CD14-positive monocyte (primary cell): ENCODE data around the gene TDRD9. TPM values are rescaled to one million over a fixed set of nuclear protein-coding genes. Genes with fewer than 3 reads are reported as not detected.

Experiments
- DNase-seq, 3 donors: peaks; one replicate each; pipeline ENCODE4 v3.0.0-alpha.2; 2011 to 2022
- H2AFZ ChIP-seq: 2 replicates; pipeline ENCODE4 v1.6.0; 2012; ENCODE audit warnings: mild to moderate bottlenecking, low read depth, low read length, inconsistent platforms; ENCODE audit not compliant: insufficient read depth, poor library complexity, severe bottlenecking
- H3K27ac ChIP-seq, 2 donors: 1 replicate in 1 of 2; 2 replicates in 1 of 2; pipeline ENCODE4 v1.5.1; 2012 to 2013; ENCODE audit warnings: low read length in 2 of 2, control low read depth in 1 of 2, inconsistent platforms in 1 of 2, low read depth in 1 of 2, mild to moderate bottlenecking in 1 of 2
- H3K27me3 ChIP-seq, 2 donors: one replicate each; pipeline versions ENCODE4 v1.6.0 to v1.6.1; 2011 to 2013; ENCODE audit warnings: low read length in 2 of 2; ENCODE audit not compliant: control insufficient read depth in 2 of 2, insufficient read depth in 2 of 2
- H3K36me3 ChIP-seq, 2 donors: replicated peaks in 1 of 2; 1 replicate in 1 of 2; 2 replicates in 1 of 2; pipeline versions ENCODE4 v1.5.1 to v1.6.1; 2012 to 2013; ENCODE audit warnings: low read length in 2 of 2, control low read depth in 1 of 2, inconsistent platforms in 1 of 2, mild to moderate bottlenecking in 1 of 2; ENCODE audit not compliant: insufficient read depth in 2 of 2, control insufficient read depth in 1 of 2
- H3K4me1 ChIP-seq, 2 donors: 1 replicate in 1 of 2; 2 replicates in 1 of 2; pipeline versions ENCODE4 v1.5.1 to v1.6.1; 2012 to 2013; ENCODE audit warnings: low read length in 2 of 2, control low read depth in 1 of 2, inconsistent platforms in 1 of 2, mild to moderate bottlenecking in 1 of 2, moderate library complexity in 1 of 2; ENCODE audit not compliant: insufficient read depth in 2 of 2, control insufficient read depth in 1 of 2
- H3K4me2 ChIP-seq: replicated peaks from 2 replicates; pipeline ENCODE3; 2012; ENCODE audit warnings: low read length, moderate library complexity, mild to moderate bottlenecking; ENCODE audit not compliant: poor library complexity, severe bottlenecking; ENCODE audit errors: extremely low read depth
- H3K4me3 ChIP-seq, 3 experiments: fragments of 200-600 bp in 1 of 3; sonication (generic) in 1 of 3; replicated peaks in 1 of 3; 1 replicate in 2 of 3; 2 replicates in 1 of 3; pipeline ENCODE4 v1.5.1; 2011 to 2013; ENCODE audit warnings: low read length in 3 of 3, mild to moderate bottlenecking in 3 of 3, control low read depth in 2 of 3, low read depth in 2 of 3, inconsistent platforms in 1 of 3, moderate library complexity in 1 of 3
- H3K79me2 ChIP-seq: 2 replicates; pipeline ENCODE4 v1.6.0; 2012; ENCODE audit warnings: mild to moderate bottlenecking, control low read depth, inconsistent platforms, low read length, moderate library complexity; ENCODE audit not compliant: insufficient read depth
- H3K9ac ChIP-seq: 2 replicates; pipeline ENCODE4 v1.6.0; 2017; ENCODE audit warnings: low read length, mild to moderate bottlenecking; ENCODE audit not compliant: insufficient read depth, poor library complexity, severe bottlenecking
- H3K9me3 ChIP-seq, 2 donors: replicated peaks in 1 of 2; 1 replicate in 1 of 2; 2 replicates in 1 of 2; pipeline versions ENCODE4 v1.5.1 to v1.6.1; 2012 to 2013; ENCODE audit warnings: low read length in 2 of 2, control low read depth in 1 of 2; ENCODE audit not compliant: control insufficient read depth in 1 of 2, insufficient read depth in 1 of 2
- H4K20me1 ChIP-seq: 2 replicates; pipeline ENCODE4 v1.6.0; 2012; ENCODE audit warnings: mild to moderate bottlenecking, low read length, control low read depth, moderate library complexity; ENCODE audit not compliant: insufficient read depth
- H3K27ac Mint-ChIP-seq, 7 donors: one replicate each; pipeline ENCODE4 v1.8.0; 2020; ENCODE audit warnings: mild to moderate bottlenecking in 7 of 7, mixed read lengths in 7 of 7, moderate library complexity in 6 of 7, inconsistent platforms in 2 of 7
- H3K27me3 Mint-ChIP-seq, 3 donors: one replicate each; pipeline ENCODE4 v1.8.0; 2021 to 2022; ENCODE audit warnings: low read depth in 3 of 3, mild to moderate bottlenecking in 3 of 3, mixed read lengths in 3 of 3, moderate library complexity in 3 of 3, inconsistent platforms in 1 of 3
- H3K36me3 Mint-ChIP-seq, 2 donors: one replicate each; pipeline ENCODE4 v1.8.0; 2020; ENCODE audit warnings: mixed read lengths in 2 of 2, inconsistent platforms in 1 of 2, mild to moderate bottlenecking in 1 of 2
- H3K4me1 Mint-ChIP-seq: one replicate; pipeline ENCODE4 v1.8.0; 2020; ENCODE audit warnings: mild to moderate bottlenecking, mixed read lengths
- H3K4me3 Mint-ChIP-seq, 2 donors: one replicate each; pipeline ENCODE4 v1.8.0; 2020; ENCODE audit warnings: mild to moderate bottlenecking in 2 of 2, mixed read lengths in 2 of 2, moderate library complexity in 1 of 2
- H3K9me3 Mint-ChIP-seq, 7 donors: one replicate each; pipeline ENCODE4 v1.8.0; 2020 to 2022; ENCODE audit warnings: mixed read lengths in 7 of 7, mild to moderate bottlenecking in 6 of 7, moderate library complexity in 6 of 7, inconsistent platforms in 2 of 7
- WGBS: methylation state at CpG from one replicate; pipeline ENCODE4 v1.1.5; 2013; ENCODE audit warnings: missing lambda C conversion rate; ENCODE audit not compliant: insufficient coverage; 5-methylcytosine and 5-hydroxymethylcytosine counted together
- intact Hi-C, 2 donors: fragments of 100-400 bp; cut with micrococcal nuclease; formaldehyde crosslinking; loops; one replicate each; pipeline versions ENCODE4 v1.15.0 to v1.15.1; 2023
- polyA plus RNA-seq, 3 donors: library from polyadenylated mRNA; depleted of rRNA in 1 of 3; unstranded in 2 of 3; stranded (reverse) in 1 of 3; fragments of 300-500 nt in 2 of 3; fragments of >200 nt in 1 of 3; fragmentation: Illumina TruSeq in 2 of 3; gene quantifications; 1 replicate in 2 of 3; 2 replicates in 1 of 3; pipeline ENCODE4 v1.2.3, GENCODE V29; 2012 to 2021
- TF ChIP-seq, protein P1 (sequence below): fragments of 200-600 bp; IDR thresholded peaks from one replicate; pipeline ENCODE4 v1.8.0; 2022; ENCODE audit warnings: antibody characterized with exemption, mild to moderate bottlenecking

TDRD9 gene
- polyA plus RNA-seq, 3 donors: 7.6 to 12.1 (median 11.8) TPM

DNA sequence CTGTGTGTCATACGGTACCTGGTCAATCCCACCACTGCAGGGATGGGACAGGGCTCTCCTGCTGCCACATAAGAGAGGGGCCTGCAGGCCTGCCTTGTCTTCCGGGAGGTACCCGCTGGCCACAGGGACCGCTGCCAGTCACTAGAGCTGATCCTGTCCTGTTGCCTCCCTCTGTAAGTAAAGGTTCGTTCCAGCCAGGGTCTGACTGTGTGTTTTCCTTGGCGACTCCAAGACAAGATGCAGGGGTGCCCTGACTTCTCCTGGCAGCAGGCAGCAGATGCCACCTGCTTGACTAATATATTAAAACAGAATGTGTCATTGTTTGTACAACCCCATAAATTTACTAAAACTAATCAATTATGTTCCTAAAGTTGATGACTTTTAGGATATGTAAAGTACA lies 115.8 kb downstream of the TDRD9 start:
- H3K27me3 Mint-ChIP-seq: peaks cover 0 to 6% (median 4%) of the 10 kb centered on the region in 3 donors
- intact Hi-C loops: no loop called here
- no peak overlapping the region for H3K9ac ChIP-seq

DNA sequence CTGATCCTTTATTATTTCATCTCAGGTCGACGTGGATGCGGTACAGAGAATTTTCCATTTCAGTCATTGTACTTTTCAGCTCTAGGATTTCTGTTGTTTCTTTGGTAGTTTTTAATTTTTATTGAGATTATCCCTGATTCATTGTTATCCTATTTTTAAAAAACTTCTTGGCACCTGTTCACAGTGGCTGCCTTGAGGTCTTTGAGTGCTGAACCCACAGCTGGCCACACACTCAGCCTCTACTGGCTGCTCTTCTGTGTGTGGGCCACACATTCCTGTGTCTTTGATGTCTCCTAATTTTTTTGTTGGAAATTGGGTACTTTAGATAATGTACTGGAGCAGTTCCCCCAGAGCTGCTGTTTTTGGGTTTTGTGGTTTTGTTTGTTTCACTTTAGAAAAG lies 119.5 kb downstream of the TDRD9 start:
- Histone ChIP-seq H3K4me1 (no peaks in the 10 kb centered on the region), H3K27ac (no peak overlapping the region), H3K27me3 (no peaks in the 10 kb centered on the region), H2AFZ (no peak overlapping the region), H4K20me1 (no peaks in the 10 kb centered on the region), H3K4me2 (no peak overlapping the region), H3K9me3 (no peaks in the 10 kb centered on the region), H3K9ac (no peak overlapping the region), H3K36me3 (peaks cover under 1 to 45% of the 10 kb centered on the region in 2 donors), H3K79me2 (no peaks in the 10 kb centered on the region), H3K4me3 (no peak overlapping the region)
- H3K9me3 Mint-ChIP-seq: peaks cover 0 to 3% (median 0%) of the 10 kb centered on the region in 7 donors
- peaks cover 2 to 6% (median 6%) of the 10 kb centered on the region in 3 donors for H3K27me3 Mint-ChIP-seq
- intact Hi-C loops: no loop called here
- TF ChIP-seq, protein P1, sequence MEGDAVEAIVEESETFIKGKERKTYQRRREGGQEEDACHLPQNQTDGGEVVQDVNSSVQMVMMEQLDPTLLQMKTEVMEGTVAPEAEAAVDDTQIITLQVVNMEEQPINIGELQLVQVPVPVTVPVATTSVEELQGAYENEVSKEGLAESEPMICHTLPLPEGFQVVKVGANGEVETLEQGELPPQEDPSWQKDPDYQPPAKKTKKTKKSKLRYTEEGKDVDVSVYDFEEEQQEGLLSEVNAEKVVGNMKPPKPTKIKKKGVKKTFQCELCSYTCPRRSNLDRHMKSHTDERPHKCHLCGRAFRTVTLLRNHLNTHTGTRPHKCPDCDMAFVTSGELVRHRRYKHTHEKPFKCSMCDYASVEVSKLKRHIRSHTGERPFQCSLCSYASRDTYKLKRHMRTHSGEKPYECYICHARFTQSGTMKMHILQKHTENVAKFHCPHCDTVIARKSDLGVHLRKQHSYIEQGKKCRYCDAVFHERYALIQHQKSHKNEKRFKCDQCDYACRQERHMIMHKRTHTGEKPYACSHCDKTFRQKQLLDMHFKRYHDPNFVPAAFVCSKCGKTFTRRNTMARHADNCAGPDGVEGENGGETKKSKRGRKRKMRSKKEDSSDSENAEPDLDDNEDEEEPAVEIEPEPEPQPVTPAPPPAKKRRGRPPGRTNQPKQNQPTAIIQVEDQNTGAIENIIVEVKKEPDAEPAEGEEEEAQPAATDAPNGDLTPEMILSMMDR: no peak
- H3K36me3 Mint-ChIP-seq: peaks cover 60 to 83% of the 10 kb centered on the region in 2 donors
- WGBS: no CpG with 5 or more reads among the region's 3 CpGs
- no peak overlapping the region for H3K4me3 Mint-ChIP-seq
- no peaks in the 10 kb centered on the region for H3K4me1 Mint-ChIP-seq
- no peak overlapping the region for H3K27ac Mint-ChIP-seq
- no peak for DNase-seq

More for the DNA sequence above, 115.8 kb downstream of the TDRD9 start:
- Histone ChIP-seq H2AFZ (no peak overlapping the region), H3K4me3 (no peak overlapping the region), H3K9me3 (no peaks in the 10 kb centered on the region), H3K27ac (no peak overlapping the region), H3K79me2 (no peaks in the 10 kb centered on the region), H3K4me1 (no peaks in the 10 kb centered on the region), H3K27me3 (no peaks in the 10 kb centered on the region), H3K4me2 (no peak overlapping the region), H4K20me1 (no peaks in the 10 kb centered on the region), H3K36me3 (peaks cover 4 to 43% of the 10 kb centered on the region in 2 donors)
- Mint-ChIP-seq H3K4me1 (no peaks in the 10 kb centered on the region), H3K4me3 (no peak overlapping the region), H3K27ac (peak overlapping the region in 2 of 7 donors; percentile 12 to 18), H3K36me3 (peaks cover 61 to 85% of the 10 kb centered on the region in 2 donors), H3K9me3 (no peaks in the 10 kb centered on the region)
- no peak for DNase-seq
- 96% methylated on average over 5 of the region's 6 CpGs for WGBS
- TF ChIP-seq, protein P1: no peak
